OCI-LY1 (cell line): ENCODE results near the gene PTPRG.

Experiments used
- H2AFZ ChIP-seq: fragments of 200-600 bp; sonication (generic), shearing (Covaris generic); 2 replicates; pipeline ENCODE4 v1.6.0; 2014; ENCODE audit warnings: antibody characterized with exemption, mild to moderate bottlenecking, low read length
- H3F3A ChIP-seq: fragments of 200-600 bp; sonication (generic), shearing (Covaris generic); 2 replicates; pipeline ENCODE4 v1.6.0; 2014; ENCODE audit warnings: mild to moderate bottlenecking, antibody characterized with exemption, low read length, moderate library complexity; ENCODE audit not compliant: insufficient read depth
- H3K27ac ChIP-seq: fragments of 200-600 bp; sonication (generic); 2 replicates; pipeline ENCODE4 v1.5.1; 2014; ENCODE audit warnings: low read length, mixed run types, mild to moderate bottlenecking, low read depth; ENCODE audit not compliant: poor library complexity, severe bottlenecking
- H3K27me3 ChIP-seq: fragments of 200-600 bp; sonication (generic); 2 replicates; pipeline ENCODE4 v1.6.0; 2014; ENCODE audit warnings: antibody characterized with exemption, mild to moderate bottlenecking, low read length, moderate library complexity; ENCODE audit not compliant: insufficient read depth
- H3K36me3 ChIP-seq: fragments of 200-600 bp; sonication (generic); 2 replicates; pipeline ENCODE4 v1.6.1; 2014; ENCODE audit warnings: mild to moderate bottlenecking, antibody characterized with exemption, low read length, moderate library complexity, mixed read lengths; ENCODE audit not compliant: insufficient read depth
- H3K4me1 ChIP-seq: fragments of 200-600 bp; sonication (generic); 2 replicates; pipeline ENCODE4 v1.5.1; 2014; ENCODE audit warnings: mild to moderate bottlenecking, low read length, moderate library complexity; ENCODE audit not compliant: insufficient read depth, severe bottlenecking
- H3K4me2 ChIP-seq: fragments of 200-600 bp; sonication (generic), shearing (Covaris generic); 2 replicates; pipeline ENCODE4 v1.6.1; 2014; ENCODE audit warnings: low read length
- H3K4me3 ChIP-seq: fragments of 200-600 bp; sonication (generic); 2 replicates; pipeline ENCODE4 v1.5.1; 2014; ENCODE audit warnings: low read length, low read depth, mild to moderate bottlenecking, mixed read lengths; ENCODE audit not compliant: poor library complexity, severe bottlenecking
- H3K79me2 ChIP-seq: fragments of 200-600 bp; shearing (Covaris generic); 2 replicates; pipeline ENCODE4 v1.6.1; 2016; ENCODE audit warnings: mixed run types, low read length, mixed read lengths; ENCODE audit not compliant: insufficient read depth
- H3K9ac ChIP-seq: fragments of 200-600 bp; sonication (generic), shearing (Covaris generic); 2 replicates; pipeline ENCODE4 v1.6.1; 2014; ENCODE audit warnings: mild to moderate bottlenecking, low read length, mixed read lengths
- H3K9me2 ChIP-seq: fragments of 200-600 bp; sonication (generic), shearing (Covaris generic); 2 replicates; pipeline ENCODE4 v1.6.1; 2014; ENCODE audit warnings: low read depth, mild to moderate bottlenecking, low read length, mixed read lengths
- H3K9me3 ChIP-seq: fragments of 200-600 bp; shearing (Covaris generic); 2 replicates; pipeline ENCODE4 v1.6.1; 2014; ENCODE audit warnings: low read length, mixed read lengths
- H4K20me1 ChIP-seq: fragments of 200-600 bp; sonication (generic), shearing (Covaris generic); 2 replicates; pipeline ENCODE4 v1.6.0; 2016; ENCODE audit warnings: mild to moderate bottlenecking, low read length; ENCODE audit not compliant: insufficient read depth
- CTCF ChIP-seq: fragments of 200-600 bp; sonication (generic), shearing (Covaris generic); IDR thresholded peaks from 2 replicates; pipeline ENCODE4 v1.5.1; 2017; ENCODE audit warnings: mild to moderate bottlenecking, antibody characterized with exemption, low read length, moderate library complexity, mixed read lengths
- EZH2 ChIP-seq: fragments of 200-600 bp; sonication (generic), shearing (Covaris generic); IDR thresholded peaks from 2 replicates; pipeline ENCODE4 v1.8.0; 2017; ENCODE audit warnings: borderline replicate concordance, mixed run types, mild to moderate bottlenecking, antibody characterized with exemption, low read length, moderate library complexity, mixed read lengths

The PTPRG gene

GRCh38 chr3:61828184-61828874, 267.0 kb downstream of the PTPRG start:
- Histone ChIP-seq H3K79me2 (no peaks in the 10 kb centered on the region), H3K4me2 (no peak overlapping the region), H3K27ac (no peak overlapping the region)

GRCh38 chr3:61828880-61829721, 267.7 kb downstream of the PTPRG start:
- no peak overlapping the region for H3K9ac ChIP-seq
- H2AFZ ChIP-seq, result no peak overlapping the region
- no peak overlapping the region for H3K4me3 ChIP-seq

More at GRCh38 chr3:61828184-61828874, 267.0 kb downstream of the PTPRG start:
- Histone ChIP-seq H3K9me2 (no peaks in the 10 kb centered on the region), H4K20me1 (no peaks in the 10 kb centered on the region), H3K9me3 (no peaks in the 10 kb centered on the region), H3K27me3 (no peaks in the 10 kb centered on the region), H3K4me1 (no peaks in the 10 kb centered on the region), H3K36me3 (no peaks in the 10 kb centered on the region), H3F3A (no peaks in the 10 kb centered on the region), H3K4me3 (no peak overlapping the region), H3K9ac (no peak overlapping the region), H2AFZ (no peak overlapping the region)
- TF ChIP-seq CTCF (no peak), EZH2 (no peak)

GRCh38 chr3:61829722-61830350, 268.5 kb downstream of the PTPRG start:
- no peaks in the 10 kb centered on the region for H3F3A ChIP-seq
- no peaks in the 10 kb centered on the region for H3K9me3 ChIP-seq
- H3K9me2 ChIP-seq, result no peaks in the 10 kb centered on the region
- no peaks in the 10 kb centered on the region for H3K79me2 ChIP-seq
- TF ChIP-seq EZH2 (no peak), CTCF (no peak)
- H3K27ac ChIP-seq, result no peak overlapping the region
- H3K9ac ChIP-seq, result no peak overlapping the region
- no peaks in the 10 kb centered on the region for H3K36me3 ChIP-seq
- no peaks in the 10 kb centered on the region for H3K4me1 ChIP-seq
- no peaks in the 10 kb centered on the region for H4K20me1 ChIP-seq
- no peak overlapping the region for H3K4me3 ChIP-seq
- no peak overlapping the region for H2AFZ ChIP-seq
- no peaks in the 10 kb centered on the region for H3K27me3 ChIP-seq
- no peak overlapping the region for H3K4me2 ChIP-seq

More at GRCh38 chr3:61828880-61829721, 267.7 kb downstream of the PTPRG start:
- no peaks in the 10 kb centered on the region for H4K20me1 ChIP-seq
- H3K4me1 ChIP-seq, result no peaks in the 10 kb centered on the region
- no peak for TF ChIP-seq EZH2
- no peak for TF ChIP-seq CTCF
- no peaks in the 10 kb centered on the region for H3K79me2 ChIP-seq
- no peaks in the 10 kb centered on the region for H3K27me3 ChIP-seq
- H3F3A ChIP-seq, result no peaks in the 10 kb centered on the region
- no peak overlapping the region for H3K4me2 ChIP-seq
- no peaks in the 10 kb centered on the region for H3K9me2 ChIP-seq
- H3K27ac ChIP-seq, result no peak overlapping the region
- no peaks in the 10 kb centered on the region for H3K9me3 ChIP-seq
- no peaks in the 10 kb centered on the region for H3K36me3 ChIP-seq
